ENCODE data around the gene HTT.

HTT gene

DNA sequence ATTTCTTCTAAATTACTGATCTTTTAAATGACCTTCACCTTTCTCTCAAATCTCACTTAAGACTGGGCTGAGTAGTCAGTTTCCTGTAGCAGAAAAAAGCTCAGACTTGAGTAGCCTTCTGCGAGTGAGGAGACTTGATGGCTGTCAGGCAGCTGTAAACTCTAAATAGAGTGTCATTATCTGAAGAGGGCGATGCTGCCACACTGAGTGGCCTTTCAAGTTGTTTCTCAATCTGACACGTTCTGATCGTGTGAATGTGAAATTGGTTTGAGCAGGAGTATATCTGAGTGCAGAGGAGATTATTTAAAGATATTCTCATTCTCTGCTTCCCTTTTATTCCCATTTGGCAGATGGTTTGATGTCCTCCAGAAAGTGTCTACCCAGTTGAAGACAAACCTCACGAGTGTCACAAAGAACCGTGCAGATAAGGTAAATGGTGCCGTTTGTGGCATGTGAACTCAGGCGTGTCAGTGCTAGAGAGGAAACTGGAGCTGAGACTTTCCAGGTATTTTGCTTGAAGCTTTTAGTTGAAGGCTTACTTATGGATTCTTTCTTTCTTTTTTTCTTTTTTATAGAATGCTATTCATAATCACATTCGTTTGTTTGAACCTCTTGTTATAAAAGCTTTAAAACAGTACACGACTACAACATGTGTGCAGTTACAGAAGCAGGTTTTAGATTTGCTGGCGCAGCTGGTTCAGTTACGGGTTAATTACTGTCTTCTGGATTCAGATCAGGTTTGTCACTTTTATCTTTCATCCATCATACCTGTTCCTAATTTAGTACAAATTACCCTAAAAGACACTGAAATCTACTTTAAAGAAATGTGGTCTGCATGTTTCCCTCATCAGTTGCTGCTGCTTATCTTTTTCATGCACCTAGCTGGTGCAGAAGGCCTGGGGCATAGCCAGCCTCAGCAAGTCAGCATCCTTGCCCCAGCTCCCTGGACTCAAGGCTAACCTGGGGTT lies 100.2 kb downstream of the HTT start:
- DNase-seq (ENCODE audit: low read depth): no peak

DNA sequence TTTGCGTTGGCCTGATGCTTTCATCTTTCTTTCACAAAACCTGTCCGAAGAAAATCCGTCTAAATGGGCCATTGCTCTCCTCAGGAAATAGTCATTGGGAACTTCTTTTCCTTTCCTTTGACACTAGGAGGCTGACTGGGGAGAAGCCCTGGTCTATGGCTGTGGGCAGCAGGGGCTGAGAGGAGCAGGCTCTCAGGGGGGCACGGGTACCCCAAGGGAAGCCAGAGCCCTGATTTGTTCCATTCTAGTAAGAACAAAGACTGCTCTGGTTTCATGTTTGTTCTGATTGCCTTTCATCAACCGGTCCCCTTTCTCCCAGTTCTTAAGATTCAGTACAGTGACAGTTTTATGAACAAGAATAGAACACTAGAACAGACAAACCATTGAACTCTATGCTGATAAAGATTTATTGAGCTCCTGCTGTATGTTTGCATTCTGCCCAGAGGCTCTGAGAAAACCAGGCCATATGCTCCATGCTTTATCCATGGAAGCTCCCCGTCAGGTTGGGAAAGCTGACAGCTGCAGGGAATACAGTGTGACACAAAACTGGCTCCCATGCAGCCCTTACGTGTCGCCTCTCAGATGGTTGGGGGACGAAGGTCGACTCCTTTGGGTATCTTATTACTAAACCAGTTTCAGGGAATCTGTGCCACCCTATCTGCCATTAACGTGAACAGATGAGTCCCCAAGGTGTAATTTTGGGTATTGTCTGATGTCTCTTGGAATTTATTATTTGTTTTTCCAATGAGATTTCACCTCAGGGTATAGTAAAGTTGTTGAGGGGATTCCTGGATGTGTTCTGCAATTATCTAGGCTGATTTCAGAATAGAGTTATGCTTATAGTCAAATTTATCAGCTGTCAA lies 102.1 kb downstream of the HTT start:
- DNase-seq (ENCODE audit: low read depth): no peak

DNA sequence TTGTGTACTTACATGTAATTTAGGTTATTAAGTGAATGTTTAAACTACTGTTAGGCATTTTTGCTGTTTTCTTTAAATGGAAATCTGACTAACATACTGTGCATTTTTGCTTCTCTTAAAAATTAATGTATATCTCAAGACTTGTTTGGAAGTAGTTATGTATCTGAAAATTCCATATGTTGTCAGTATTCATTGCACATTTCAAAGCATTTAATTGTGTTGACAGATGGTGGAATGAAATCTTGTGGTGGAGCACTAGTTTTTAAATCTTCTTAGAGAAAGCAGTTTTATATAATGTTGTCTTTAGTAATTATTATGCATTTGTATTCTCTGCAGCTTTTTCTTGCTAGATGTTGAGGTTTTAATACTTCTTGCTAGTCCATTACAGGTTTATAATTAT lies 102.9 kb downstream of the HTT start:
- no peak for DNase-seq (ENCODE audit: low read depth)

DNA sequence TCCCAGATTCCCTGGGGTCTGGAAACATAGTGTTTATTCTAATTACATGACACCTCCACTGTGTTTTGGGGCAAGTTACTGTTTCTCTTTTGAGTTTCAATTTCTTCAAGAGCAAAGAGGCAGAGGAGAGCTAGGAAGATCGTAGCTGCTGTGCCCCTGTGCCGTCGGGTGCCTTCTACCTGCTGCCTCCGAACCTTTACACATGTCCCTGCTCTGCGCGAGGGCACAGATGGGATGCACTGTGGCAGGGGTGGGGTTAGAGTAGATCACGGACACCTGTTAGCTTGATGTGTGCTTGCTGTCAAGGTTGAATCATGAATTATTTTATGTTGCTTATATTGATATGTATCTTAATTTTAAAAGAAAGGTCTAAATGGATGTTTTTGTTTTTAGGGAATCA lies 103.4 kb downstream of the HTT start:
- DNase-seq (ENCODE audit: low read depth): no peak

DNA sequence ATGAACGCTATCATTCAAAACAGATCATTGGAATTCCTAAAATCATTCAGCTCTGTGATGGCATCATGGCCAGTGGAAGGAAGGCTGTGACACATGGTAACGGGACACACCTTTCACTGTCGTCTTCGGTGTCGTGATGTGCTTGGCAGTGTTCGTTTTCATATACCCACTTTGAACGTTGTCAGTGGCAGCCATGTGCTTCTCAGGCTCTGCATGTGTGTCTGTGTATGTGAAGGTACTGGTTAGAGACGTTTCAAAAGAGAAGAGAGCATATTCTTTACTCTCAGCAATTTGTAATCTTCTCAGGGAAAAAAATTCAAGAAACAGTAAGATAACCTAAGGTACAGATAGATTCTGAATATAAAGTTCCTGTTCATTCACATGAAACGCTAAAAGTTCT lies 103.9 kb downstream of the HTT start:
- DNase-seq (ENCODE audit: low read depth): no peak

DNA sequence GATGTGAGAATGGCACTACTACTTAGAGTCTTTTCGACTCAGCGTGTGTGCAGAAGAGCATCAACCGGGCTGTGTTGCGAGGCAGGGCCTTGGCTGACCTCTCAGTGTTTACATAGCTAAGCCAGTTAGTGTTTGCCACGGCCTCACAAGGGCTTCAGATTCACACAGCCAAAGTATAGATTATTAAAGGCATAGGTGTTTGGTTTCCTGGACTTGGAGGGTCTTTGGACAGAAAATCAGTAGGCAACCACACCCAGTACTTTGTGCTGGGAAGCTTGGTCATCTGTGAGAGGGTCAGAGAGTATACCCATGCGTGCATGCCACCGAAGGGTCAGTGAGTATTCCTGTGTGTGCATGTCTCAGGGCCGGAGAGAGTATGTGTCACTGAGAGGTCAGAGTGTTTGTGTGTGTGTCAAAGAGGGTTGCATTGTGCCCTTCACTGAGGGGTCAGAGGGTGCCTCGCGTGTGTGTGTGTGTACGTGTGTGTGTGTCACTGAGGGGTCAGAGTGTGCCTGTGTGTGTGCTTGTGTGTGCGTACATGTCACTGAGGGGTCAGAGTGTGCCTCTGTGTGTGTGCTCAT lies 104.7 kb downstream of the HTT start:
- DNase-seq (ENCODE audit: low read depth): no peak

DNA sequence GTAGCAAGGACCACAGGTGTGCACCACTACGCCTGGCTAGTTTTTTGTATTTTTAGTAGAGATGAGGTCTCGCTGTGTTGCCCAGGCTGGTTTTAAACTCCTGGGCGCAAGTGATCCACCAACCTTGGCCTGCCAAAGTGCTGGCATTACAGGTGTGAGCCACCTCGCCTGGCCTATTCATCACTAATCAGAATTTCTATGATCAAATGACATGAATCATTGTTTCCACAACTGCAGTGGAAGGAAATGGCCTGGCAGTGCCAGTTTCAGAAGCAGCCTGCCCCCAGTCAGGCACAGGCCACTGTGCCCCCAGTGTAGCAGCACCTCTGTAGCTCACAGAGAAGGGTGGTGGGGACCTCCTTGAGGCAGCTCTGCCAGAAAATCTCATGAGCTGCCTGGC lies 108.5 kb downstream of the HTT start:
- DNase-seq (ENCODE audit: low read depth): no peak

DNA sequence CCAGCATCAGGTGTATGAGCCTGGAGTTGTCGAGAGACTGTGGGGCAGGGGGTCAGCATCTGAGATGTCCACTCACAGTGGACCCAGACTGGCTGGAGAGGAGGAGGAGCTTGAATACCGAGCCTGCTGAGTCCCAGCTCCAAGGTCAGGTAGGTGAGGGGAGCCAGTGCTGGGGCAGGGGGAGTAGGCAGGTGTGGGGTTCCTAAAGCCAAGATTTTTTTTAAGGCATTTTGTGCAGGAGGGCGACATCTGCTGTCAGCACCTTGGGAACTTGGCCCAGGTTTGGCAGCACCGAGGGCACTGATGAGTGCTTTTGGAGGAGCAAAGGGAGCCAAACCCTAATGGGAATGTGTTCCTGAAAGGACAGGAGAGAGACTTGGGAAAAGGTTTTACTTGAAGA lies 110.2 kb downstream of the HTT start:
- no peak for DNase-seq (ENCODE audit: low read depth)

DNA sequence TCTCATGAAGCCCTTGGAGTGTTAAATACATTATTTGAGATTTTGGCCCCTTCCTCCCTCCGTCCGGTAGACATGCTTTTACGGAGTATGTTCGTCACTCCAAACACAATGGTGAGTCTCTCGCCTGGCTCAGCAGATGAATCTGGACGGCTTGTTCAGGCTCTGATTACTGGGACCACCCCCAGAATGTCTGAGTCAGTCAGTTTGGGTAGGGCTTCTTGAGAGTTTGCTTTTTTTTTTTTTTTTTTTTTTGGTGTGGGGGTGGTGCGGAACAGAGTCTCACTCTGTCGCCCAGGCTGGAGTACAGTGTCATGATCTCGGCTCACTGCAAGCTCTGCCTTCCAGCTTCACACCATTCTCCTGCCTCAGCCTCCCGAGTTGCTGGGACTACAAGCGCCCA lies 112.1 kb downstream of the HTT start:
- no peak for DNase-seq (ENCODE audit: low read depth)

DNA sequence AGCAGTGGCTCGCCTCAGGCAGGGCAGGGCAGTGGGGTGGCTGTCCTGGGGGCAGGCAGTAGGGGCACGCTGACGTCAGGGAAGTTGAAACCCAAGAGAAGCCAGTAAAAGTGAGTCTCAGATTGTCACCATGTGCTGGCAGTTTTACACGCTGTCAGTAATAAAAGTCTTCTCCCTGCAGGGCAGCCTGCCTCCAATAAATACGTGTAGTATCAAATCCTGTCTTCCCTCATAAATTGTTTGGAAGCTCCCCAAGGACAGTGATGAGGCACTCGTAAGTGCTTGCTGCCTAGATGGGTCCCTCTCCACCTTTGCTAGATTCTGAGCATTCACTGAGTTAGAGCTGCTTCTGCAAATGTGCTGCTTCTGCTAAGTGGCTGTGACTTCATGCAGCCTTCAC lies 113.6 kb downstream of the HTT start:
- DNase-seq (ENCODE audit: low read depth): no peak

DNA sequence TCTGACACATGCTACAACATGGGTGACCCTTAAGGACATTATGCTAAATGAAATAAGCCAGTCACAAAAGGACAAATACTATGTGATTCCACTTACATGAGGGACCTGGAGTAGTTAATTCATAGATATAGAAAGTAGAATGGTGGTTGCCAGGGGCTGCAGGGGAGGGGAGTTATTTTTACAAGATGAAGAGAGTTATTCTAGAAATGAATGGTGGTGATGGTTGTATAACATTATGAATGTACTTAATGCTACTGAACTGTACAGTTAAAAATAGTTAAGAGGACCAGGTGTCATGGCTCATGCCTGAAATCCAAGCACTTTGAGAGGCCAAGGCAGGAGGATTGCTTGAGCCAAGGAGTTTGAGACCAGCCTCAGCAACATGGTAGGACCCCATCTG lies 115.0 kb downstream of the HTT start:
- no peak for DNase-seq (ENCODE audit: low read depth)

DNA sequence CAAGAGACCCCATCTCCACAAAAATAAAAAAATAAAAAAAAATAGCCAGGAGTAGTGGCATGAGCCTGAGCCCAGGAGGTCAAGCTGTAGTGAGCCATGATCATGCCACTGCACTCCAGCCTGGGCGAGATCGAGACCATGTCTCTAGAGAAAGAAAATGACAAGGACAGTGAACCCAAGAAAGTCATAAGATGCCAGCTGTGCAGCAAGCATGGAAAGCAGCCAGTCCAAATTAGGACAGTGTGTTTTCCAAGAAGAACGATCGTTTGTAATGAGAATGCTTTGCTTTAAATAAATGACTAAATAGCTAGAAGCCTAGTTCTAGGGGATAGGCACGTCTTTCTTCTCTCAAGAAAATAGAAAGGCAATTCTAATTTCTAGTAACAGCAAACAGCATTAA lies 116.1 kb downstream of the HTT start:
- no peak for DNase-seq (ENCODE audit: low read depth)

DNA sequence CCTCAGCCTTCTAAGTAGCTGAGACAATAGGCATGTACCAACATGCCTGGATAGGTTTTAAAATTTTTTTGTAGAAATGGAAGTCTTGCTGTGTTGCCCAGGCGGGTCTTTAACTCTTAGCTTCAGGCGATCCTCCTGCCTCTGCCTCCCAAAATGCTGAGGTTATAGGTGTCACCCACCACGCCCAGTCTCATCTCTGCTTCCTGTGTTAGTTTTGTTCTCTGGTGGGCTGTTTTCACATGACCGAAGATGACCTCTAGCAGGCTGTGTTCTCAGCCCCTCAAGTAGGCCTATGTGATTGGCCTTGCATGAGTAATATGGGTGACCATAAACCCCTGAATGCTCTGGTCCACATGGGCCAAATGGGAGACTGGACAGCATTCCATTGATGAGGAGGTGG lies 117.7 kb downstream of the HTT start:
- DNase-seq (ENCODE audit: low read depth): no peak

DNA sequence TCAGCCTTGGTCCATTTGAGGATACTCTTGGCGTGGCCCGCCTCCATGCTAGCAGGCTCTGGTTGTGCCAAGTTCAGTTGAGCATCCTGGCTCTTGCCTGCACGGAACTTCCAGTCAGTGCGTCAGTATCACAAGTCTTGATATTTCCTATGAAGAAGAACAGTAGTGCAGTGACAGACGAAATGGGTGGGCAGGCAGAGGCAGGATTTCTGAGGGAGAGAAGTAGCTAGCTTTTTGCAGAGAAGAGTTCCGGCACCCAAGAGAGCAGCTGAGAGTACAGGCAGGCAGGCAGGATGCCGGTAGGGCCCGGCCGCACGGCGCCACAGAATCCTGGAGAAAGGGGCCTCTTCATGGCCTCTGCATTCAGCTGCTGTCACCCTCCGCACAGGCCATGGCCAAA lies 118.3 kb downstream of the HTT start:
- no peak for DNase-seq (ENCODE audit: low read depth)

DNA sequence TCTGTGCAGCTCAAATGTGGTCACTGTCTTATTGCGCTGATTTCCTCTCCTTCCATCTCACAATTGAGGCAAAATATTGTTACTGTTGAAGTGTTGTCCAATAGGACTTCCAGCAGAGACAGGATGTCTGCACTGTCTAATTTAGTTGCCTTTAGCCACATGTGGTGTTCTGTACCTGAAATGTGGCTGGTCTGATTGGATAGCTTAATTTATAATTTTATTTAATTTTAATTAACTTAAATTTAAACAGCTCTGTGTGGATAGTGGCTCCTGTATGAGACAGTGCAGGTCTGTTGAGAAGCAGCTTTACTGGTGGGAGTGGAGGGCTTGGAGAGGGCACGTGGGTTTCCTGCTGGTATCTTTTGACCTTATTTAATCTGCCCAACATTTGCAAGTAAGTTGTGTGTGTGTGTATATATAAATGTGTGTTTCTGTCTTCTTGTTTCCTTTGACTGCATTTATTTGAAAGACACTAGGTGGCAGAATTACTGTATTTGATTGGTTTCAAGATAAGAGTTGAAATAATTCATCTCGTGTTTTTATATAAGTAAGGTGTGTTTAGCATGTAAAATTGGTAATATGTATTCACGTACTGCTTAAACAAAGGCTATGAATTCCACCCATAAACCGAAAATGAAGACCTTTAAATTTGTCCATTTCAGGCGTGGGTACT lies 119.2 kb downstream of the HTT start:
- DNase-seq (ENCODE audit: low read depth): no peak

DNA sequence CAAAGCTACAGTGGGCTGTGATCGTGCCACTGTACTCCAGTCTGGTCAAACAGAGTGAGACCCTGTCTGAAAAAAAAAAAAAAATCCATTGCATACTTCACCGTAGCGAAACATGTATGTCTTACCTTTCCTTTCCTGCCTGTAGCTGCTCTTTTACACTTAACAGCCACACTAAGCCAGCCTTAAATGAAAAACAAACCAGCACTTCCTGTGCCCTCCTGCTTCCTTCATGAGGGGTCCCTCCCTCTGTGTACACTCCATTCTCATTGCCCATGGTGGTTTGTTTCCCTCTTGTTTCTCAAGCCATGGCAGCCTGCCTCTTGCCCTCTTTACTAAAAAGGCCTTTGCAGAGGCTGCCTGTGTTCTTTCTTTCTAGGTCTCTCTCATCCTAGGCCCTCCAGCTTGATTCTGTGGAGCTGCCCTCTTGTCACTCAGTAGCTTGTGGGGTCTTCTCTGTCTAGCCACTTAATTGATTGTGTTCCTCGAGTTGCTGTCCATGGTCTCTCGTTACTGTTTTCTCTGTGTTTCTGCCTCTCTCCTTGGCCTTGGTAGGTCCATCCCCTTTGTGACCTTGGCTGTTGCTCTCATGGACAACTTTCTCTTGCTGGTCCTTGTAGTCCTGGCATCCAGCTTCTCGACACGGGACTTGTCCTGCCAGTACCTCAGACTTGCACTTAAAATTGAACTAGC lies 122.3 kb downstream of the HTT start:
- no peak for DNase-seq (ENCODE audit: low read depth)

DNA sequence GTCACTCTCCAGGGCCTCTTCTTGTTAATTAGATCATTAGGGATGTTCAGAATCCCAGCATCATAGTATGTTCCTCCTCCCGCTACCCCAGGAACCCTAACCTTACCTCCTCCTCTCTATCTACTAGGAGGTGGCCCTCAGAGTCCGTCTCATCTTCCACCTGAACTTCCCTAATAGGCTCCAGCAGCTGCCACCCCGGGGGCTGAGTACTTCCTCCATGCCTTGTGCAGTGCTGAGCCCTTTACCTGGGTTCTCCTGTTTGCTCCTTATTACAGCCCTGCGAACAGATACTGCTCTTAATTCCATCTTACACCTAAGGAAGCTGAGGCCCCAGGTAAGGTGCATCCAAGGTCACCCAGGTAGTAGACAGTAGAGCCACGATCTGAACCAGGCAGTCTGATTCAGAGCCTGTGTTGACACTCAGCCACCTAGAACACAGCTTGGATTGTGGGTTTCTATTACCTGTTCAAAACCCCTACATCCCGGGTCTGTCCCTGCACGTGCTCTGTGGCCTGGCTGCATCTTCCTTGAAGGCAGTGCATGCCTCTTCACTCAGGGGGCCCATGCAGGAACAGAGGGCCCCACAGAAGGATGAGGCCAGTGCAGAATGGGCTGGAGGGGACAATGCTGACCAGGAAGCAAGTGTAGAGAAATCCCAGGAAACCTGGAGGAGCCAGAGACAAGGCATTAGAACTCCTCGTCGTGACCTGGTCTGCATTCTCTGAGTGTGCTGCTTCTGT lies 123.1 kb downstream of the HTT start:
- no peak for DNase-seq (ENCODE audit: low read depth)

DNA sequence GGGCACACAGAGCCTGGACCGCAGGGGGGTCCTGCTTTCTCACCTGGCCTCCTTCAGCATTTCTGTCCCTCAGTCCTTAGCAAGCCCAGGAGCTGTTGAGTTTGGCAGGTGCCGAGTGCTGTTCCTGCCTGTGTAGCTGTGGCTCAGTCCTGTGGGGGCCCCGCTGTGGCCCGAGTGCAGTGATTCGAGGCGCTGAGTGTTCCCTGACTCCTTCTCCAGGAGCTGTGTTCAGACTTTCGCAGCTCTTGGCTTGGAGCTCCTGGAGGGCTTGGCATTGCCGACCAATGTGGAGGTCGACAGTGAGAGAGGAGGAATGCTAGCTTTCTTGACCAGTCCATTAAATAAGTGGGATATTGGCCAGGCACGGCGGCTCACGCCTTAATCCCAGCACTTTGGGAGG lies 124.4 kb downstream of the HTT start:
- DNase-seq (ENCODE audit: low read depth): no peak

DNA sequence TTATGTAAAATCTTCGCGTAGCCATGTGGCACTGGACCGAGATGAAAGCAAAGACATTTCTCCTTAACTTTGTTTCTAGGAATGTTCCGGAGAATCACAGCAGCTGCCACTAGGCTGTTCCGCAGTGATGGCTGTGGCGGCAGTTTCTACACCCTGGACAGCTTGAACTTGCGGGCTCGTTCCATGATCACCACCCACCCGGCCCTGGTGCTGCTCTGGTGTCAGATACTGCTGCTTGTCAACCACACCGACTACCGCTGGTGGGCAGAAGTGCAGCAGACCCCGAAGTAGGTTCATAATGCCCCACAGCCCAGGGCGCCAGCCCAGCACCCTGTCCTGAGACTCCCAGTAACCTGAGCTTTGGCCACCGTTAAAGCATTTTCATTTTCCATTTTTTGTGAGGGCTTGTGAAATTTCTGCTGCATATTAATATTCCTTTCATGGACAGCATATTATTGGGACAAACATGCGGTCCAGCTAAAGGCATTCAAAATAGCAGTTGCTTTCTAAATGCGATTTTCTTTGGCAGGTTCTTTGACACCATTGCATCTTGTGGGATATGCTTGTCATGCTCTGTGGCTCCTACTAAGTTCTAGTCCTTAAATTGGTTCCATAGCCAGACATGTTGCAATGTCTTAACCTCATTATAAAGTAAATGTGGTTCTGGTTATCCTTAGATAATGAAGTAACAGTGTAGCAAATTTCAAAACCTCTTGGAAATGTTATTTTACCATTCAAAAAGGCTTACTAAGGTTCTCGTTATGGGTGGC lies 125.4 kb downstream of the HTT start:
- DNase-seq (ENCODE audit: low read depth): no peak

DNA sequence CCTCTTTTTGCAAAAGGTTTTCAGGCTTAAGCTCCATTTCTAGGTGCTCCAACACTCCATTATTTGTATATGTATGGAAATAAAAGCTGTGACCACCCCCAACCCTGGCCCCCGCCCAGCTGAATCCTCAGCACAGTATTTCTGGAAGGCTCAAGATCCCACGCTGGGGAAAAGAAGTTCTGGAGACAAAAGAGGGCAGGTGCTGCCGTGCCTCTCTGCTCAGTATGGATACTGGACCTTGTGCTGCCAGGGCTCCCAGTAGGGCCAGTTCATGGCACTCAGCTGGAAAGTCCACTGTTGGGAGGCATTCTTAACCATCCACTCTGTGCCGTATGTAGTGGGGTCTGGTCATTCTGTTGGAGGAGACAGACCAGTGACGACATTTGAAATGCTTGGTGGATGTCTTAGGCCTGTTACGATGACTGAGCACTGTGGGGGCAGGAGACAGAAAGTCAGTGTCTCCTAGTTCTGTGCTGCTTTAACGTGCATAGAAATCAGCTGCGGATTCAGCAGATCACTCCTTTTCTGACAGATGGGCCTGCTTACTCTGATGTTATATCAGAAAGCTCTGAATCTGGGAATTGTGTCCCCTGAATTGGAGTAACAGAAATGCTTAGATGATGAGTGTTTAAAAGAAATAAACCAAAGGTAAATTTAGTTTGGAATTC lies 126.1 kb downstream of the HTT start:
- DNase-seq (ENCODE audit: low read depth): no peak
